GM20000 (cell line): ENCODE results near the gene PAFAH2.

Source experiments
- DNase-seq: peaks from one replicate; pipeline ENCODE4 v3.0.0; 2012; ENCODE audit warnings: low spot score
- TF ChIP-seq, protein P1 (sequence below): IDR thresholded peaks from 2 replicates; pipeline ENCODE4 v1.5.1; 2012; ENCODE audit warnings: mild to moderate bottlenecking, control low read depth; ENCODE audit errors: extremely low read depth, missing control alignments

Gene PAFAH2

DNA sequence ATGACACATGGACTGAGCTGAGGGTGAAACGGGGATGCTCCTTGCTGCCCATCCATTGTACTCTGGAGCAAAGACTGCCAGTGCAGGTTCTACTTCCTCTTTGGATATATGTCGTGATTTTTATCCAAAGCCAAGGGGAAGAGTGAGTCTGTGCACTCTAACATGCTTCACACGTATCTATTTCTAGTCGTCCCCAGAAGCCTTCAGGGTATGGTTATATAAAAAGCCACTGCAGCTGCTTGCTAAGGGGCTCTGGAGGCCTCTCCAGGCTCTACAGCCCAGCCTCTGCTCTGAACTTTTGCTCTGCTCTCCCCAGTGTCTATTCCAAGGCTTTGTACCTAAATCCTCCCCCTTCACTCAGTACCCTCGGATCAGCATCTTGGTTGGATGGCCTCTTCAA, 20.1 kb downstream of the PAFAH2 start:
- no peak for DNase-seq
- TF ChIP-seq, protein P1, sequence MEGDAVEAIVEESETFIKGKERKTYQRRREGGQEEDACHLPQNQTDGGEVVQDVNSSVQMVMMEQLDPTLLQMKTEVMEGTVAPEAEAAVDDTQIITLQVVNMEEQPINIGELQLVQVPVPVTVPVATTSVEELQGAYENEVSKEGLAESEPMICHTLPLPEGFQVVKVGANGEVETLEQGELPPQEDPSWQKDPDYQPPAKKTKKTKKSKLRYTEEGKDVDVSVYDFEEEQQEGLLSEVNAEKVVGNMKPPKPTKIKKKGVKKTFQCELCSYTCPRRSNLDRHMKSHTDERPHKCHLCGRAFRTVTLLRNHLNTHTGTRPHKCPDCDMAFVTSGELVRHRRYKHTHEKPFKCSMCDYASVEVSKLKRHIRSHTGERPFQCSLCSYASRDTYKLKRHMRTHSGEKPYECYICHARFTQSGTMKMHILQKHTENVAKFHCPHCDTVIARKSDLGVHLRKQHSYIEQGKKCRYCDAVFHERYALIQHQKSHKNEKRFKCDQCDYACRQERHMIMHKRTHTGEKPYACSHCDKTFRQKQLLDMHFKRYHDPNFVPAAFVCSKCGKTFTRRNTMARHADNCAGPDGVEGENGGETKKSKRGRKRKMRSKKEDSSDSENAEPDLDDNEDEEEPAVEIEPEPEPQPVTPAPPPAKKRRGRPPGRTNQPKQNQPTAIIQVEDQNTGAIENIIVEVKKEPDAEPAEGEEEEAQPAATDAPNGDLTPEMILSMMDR: no peak

DNA sequence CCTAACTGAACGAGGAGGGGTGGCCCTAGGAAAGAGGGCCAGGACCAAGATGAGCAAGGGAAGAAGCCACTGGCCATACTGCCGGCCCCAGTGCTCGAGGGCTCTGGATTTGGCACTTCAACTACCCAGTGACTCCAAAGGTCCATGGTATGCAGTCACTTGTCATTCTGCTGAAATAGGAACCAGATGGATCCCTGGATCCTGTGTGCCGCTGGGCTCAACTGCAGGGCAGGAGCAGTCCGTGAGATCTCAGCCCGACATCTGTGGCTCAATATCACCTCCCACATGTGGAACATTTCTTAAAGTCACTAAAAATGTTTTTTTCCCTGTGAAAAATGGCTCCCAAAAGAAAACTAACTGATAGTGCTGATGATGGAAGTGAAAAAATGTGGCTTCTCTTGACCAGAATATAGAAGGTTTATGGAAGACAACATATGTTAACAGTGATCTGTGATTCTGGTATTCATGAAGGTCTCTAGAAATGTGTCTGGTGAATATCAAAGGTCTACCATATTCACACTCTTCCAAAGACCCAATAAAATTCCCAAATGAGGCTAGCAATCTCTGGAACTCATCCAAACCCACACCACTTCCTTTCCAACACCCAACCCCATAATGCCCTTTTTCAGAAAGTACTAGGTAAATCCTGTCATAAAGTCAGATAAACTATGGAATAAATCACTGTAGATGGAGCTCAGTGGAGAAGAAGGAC, 24.1 kb downstream of the PAFAH2 start:
- no peak for DNase-seq
- TF ChIP-seq, protein P1: no peak

DNA sequence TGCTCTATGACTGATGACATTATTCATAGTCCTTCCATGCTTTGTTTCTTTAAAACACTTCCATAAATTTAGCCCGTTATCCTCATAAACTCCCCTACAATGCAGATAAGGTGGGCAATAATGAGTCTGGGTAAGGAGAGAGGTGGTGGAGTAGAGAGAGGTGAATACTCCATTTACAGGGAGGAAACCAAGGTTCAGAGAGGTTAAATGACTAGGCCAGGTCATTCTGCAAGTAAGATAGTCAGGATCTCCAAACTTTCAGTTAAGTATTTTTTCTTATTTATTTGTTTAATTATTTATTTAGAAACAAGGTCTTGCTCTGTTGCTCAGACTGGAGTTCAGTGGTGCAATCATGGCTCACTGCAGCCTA, 26.1 kb downstream of the PAFAH2 start:
- TF ChIP-seq, protein P1: no peak
- DNase-seq: no peak

DNA sequence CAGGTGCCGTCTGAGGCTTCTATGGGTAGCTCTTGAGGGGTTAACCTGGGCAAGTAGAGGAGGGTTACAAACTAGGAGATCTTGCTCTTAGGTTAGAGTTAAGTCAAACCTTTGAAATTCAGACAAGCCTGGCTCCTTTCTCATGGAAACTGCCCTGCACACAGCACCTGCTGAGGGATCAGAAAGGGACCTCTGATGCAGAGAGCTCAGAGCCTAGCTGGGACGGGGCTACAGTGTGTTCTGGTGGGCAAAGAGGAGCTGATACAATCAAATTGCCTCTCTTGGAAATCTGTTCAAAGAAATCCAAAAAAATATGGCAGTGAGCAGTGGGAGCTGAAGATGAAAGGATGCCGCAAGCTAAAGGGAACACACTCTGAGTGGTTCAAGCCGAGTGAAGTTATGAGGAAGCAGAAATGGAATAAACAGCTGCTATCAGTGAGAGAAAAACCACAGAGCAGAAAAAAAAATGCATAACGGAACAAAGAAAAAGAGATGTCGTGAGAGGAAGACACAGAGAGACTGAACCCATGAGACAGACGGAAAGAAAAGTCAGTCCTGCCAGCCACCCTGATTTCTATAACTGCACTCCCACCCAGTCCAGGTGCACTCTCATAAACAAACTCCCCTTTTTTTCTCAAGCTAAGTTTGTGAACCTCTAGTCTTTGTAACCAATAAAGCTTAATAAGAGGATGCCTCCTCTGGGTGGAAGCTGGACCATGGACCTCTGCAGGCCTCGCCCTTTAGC, 26.6 kb downstream of the PAFAH2 start:
- TF ChIP-seq, protein P1: no peak
- DNase-seq: peak; percentile 62

DNA sequence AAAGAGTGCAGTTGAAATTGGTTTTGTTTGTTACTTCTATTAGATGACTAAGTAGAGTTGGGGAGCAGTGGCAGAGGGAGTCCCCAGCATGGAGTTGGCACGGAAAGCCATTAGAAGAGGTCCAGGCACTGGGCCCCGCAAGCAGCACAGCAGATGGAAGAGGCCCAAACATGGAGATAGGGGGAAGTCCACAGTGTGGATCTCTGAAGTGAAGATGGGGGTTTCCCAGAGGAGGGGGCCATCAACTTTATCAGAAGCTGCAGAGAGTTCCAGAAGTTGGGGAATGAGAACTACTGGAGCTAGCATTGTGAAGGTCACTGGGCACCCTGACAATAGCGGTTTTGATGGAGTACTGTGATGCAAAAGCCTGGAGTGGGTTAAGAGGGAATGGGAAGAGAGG, 30.6 kb downstream of the PAFAH2 start:
- no peak for DNase-seq

DNA sequence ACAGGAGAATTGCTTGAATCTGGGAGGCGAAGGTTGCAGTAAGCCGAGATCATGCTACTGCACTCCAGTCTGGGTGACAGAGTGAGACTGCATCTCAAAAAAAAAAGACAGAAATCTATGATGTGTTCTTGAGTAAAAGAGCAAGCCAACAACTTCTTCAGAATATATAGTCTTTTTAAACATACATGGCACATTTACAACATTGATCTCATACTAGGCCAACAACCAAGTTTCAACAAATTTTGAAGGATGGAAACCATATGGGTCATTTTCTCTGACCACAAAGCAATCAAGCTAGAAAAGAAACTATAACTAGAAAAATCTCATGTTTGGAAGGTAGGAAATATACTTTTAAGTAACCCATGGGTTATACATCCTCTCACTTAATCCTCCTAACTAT, 38.3 kb downstream of the PAFAH2 start:
- TF ChIP-seq, protein P1: no peak

More for the DNA sequence above, 30.6 kb downstream of the PAFAH2 start:
- TF ChIP-seq, protein P1: no peak

DNA sequence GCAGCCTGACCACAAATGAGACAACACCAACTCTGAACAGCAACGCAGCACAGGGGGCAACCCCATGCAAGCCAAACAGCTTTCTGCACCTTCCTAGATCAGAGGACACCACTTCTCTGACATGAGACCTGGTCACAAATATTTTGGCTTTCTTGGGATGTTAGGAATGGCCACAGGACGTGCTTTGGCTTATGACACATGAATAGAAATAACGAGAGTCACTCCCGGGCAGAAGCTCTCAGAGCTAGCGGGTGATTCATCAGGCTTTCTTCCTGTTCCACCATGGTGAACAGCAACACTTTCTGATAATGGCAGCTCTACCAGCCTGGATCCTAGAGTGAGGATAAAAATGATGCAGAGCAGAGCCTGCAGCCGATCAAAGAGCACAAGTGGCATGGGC, 39.4 kb downstream of the PAFAH2 start:
- TF ChIP-seq, protein P1: no peak
- DNase-seq: no peak

More for the DNA sequence above, 38.3 kb downstream of the PAFAH2 start:
- DNase-seq: no peak
